ENCODE measurements around the gene AKT1. TPM values are rescaled to one million over a fixed set of nuclear protein-coding genes. Genes with fewer than 3 reads are reported as not detected.

AKT1 gene
- total and polyA plus RNA-seq, 4 donors = 30.6 to 192 (median 58.7) TPM

DNA sequence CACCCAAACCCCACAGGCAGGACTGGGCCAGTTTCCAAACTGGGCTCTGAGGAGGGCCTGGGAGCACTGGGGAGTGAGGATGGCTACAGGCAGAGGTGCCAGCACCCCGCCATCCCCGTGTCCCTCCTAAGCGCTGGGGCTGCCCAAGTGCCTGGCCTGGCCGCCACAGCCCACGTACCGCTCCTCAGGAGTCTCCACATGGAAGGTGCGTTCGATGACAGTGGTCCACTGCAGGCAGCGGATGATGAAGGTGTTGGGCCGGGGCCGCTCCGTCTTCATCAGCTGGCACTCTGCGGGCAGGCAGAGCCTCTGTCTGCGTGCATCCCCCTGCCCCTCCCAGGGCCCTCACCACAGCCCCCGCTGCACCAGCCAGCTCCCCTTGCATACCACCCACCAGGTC, 19.1 kb downstream of the AKT1 start:
- no peak overlapping the region for H3K27ac ChIP-seq (ENCODE audit: low read depth in 1 of 2, low read length in 2 of 2)
- no peak overlapping the region for H3K9ac ChIP-seq (ENCODE audit: low read depth in 1 of 2, low read length in 2 of 2)
- peaks cover 13 to 67% (median 27%) of the 10 kb centered on the region in 4 donors for H3K36me3 ChIP-seq (ENCODE audit: control insufficient read depth in 4 of 4, insufficient read depth in 3 of 4, low read depth in 1 of 4, low read length in 3 of 4)
- no peak overlapping the region for H3K4me3 ChIP-seq (ENCODE audit: low read depth in 1 of 3, low read length in 3 of 3)
- H3K4me1 ChIP-seq (ENCODE audit: control insufficient read depth in 4 of 4, insufficient read depth in 4 of 4, low read length in 3 of 4) = no peaks in the 10 kb centered on the region
- DNase-seq (ENCODE audit: low spot score) = no peak
- TF ChIP-seq SP1 (IDR thresholded peaks at IDR 0.05) = no peak
- no peak for TF ChIP-seq GABPA (IDR thresholded peaks at IDR 0.05 in 1 of 2, conservative IDR thresholded peaks at IDR 0.05 in 1 of 2)
- TF ChIP-seq, protein P1, sequence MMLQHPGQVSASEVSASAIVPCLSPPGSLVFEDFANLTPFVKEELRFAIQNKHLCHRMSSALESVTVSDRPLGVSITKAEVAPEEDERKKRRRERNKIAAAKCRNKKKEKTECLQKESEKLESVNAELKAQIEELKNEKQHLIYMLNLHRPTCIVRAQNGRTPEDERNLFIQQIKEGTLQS (IDR thresholded peaks at IDR 0.05) = no peak
- TF ChIP-seq NR2F2 (IDR thresholded peaks at IDR 0.05) = no peak
- TF ChIP-seq, protein P2, sequence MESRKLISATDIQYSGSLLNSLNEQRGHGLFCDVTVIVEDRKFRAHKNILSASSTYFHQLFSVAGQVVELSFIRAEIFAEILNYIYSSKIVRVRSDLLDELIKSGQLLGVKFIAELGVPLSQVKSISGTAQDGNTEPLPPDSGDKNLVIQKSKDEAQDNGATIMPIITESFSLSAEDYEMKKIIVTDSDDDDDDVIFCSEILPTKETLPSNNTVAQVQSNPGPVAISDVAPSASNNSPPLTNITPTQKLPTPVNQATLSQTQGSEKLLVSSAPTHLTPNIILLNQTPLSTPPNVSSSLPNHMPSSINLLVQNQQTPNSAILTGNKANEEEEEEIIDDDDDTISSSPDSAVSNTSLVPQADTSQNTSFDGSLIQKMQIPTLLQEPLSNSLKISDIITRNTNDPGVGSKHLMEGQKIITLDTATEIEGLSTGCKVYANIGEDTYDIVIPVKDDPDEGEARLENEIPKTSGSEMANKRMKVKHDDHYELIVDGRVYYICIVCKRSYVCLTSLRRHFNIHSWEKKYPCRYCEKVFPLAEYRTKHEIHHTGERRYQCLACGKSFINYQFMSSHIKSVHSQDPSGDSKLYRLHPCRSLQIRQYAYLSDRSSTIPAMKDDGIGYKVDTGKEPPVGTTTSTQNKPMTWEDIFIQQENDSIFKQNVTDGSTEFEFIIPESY (IDR thresholded peaks at IDR 0.05) = no peak
- no peak for TF ChIP-seq RAD21 (IDR thresholded peaks at IDR 0.05)
- TF ChIP-seq JUND (IDR thresholded peaks at IDR 0.05) = no peak
- TF ChIP-seq RXRA (IDR thresholded peaks at IDR 0.05) = no peak
- H3K27me3 ChIP-seq (ENCODE audit: control insufficient read depth in 4 of 4, insufficient read depth in 4 of 4, low read length in 3 of 4) = no peaks in the 10 kb centered on the region
- no peaks in the 10 kb centered on the region for H3K9me3 ChIP-seq (ENCODE audit: control insufficient read depth in 4 of 4, low read length in 3 of 4)
- WGBS = 97% methylated on average over 15 of the region's 15 CpGs

DNA sequence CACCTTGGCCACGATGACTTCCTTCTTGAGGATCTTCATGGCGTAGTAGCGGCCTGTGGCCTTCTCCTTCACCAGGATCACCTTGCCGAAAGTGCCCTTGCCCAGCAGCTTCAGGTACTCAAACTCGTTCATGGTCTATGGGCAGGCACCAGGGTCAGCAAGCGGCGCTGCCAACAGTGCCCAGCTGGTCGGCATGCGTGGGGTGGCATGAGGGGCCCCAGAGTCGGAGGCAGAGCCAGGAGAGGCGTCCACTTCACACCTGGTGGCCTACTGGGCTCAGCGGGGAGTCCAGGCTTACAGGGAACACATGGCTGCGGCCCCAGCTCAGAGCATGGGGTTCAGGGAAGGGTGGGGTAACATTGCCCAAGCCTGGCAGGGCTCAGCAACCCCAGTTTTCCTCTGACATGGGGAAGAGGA, 20.5 kb downstream of the AKT1 start:
- TF ChIP-seq, protein P3, sequence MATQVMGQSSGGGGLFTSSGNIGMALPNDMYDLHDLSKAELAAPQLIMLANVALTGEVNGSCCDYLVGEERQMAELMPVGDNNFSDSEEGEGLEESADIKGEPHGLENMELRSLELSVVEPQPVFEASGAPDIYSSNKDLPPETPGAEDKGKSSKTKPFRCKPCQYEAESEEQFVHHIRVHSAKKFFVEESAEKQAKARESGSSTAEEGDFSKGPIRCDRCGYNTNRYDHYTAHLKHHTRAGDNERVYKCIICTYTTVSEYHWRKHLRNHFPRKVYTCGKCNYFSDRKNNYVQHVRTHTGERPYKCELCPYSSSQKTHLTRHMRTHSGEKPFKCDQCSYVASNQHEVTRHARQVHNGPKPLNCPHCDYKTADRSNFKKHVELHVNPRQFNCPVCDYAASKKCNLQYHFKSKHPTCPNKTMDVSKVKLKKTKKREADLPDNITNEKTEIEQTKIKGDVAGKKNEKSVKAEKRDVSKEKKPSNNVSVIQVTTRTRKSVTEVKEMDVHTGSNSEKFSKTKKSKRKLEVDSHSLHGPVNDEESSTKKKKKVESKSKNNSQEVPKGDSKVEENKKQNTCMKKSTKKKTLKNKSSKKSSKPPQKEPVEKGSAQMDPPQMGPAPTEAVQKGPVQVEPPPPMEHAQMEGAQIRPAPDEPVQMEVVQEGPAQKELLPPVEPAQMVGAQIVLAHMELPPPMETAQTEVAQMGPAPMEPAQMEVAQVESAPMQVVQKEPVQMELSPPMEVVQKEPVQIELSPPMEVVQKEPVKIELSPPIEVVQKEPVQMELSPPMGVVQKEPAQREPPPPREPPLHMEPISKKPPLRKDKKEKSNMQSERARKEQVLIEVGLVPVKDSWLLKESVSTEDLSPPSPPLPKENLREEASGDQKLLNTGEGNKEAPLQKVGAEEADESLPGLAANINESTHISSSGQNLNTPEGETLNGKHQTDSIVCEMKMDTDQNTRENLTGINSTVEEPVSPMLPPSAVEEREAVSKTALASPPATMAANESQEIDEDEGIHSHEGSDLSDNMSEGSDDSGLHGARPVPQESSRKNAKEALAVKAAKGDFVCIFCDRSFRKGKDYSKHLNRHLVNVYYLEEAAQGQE (IDR thresholded peaks at IDR 0.05) = no peak
- H3K27ac ChIP-seq (ENCODE audit: low read depth in 1 of 2, low read length in 2 of 2) = no peak overlapping the region
- no peak overlapping the region for H3K4me3 ChIP-seq (ENCODE audit: low read depth in 1 of 3, low read length in 3 of 3)
- peaks cover 20 to 68% (median 28%) of the 10 kb centered on the region in 4 donors for H3K36me3 ChIP-seq (ENCODE audit: control insufficient read depth in 4 of 4, insufficient read depth in 3 of 4, low read depth in 1 of 4, low read length in 3 of 4)
- DNase-seq (ENCODE audit: low spot score) = no peak
- 94% methylated on average over 13 of the region's 13 CpGs for WGBS
- H3K9me3 ChIP-seq (ENCODE audit: control insufficient read depth in 4 of 4, low read length in 3 of 4) = no peaks in the 10 kb centered on the region
- H3K4me1 ChIP-seq (ENCODE audit: control insufficient read depth in 4 of 4, insufficient read depth in 4 of 4, low read length in 3 of 4) = no peaks in the 10 kb centered on the region
- H3K27me3 ChIP-seq (ENCODE audit: control insufficient read depth in 4 of 4, insufficient read depth in 4 of 4, low read length in 3 of 4) = no peaks in the 10 kb centered on the region
- no peak overlapping the region for H3K9ac ChIP-seq (ENCODE audit: low read depth in 1 of 2, low read length in 2 of 2)

DNA sequence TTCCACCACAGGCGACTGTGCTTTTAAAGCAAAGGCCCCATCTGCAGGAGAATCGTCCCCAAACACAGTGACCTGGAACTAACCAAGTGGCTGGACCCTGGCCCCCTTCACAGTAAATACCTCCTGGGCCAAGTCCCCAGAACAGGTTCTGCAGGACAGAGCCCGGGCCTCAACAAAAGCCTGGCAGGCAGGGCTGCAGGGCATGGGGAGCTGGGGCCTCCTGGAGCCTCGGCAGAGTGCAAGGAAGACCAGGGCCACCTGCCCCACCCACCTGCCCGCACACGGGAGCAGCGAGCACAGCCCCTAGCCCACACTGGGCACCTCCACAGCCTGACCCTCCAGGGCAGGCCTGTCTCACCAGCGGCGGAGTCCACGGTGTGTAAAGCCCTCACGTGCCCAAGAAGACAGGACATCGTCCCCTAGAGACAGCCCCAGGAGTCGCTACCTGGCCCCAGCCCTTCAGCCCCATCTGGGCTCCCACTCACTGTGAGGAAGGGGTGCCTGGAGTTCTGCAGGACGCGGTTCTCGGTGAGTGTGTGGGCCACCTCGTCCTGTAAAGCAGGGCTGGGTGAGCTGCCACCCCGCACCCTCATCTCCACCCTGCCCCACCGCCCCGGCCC, 21.0 kb downstream of the AKT1 start:
- Histone ChIP-seq H3K27me3 (ENCODE audit: control insufficient read depth in 4 of 4, insufficient read depth in 4 of 4, low read length in 3 of 4) (no peaks in the 10 kb centered on the region), H3K4me3 (ENCODE audit: low read depth in 1 of 3, low read length in 3 of 3) (no peak overlapping the region), H3K9ac (ENCODE audit: low read depth in 1 of 2, low read length in 2 of 2) (no peak overlapping the region), H3K27ac (ENCODE audit: low read depth in 1 of 2, low read length in 2 of 2) (no peak overlapping the region), H3K9me3 (ENCODE audit: control insufficient read depth in 4 of 4, low read length in 3 of 4) (no peaks in the 10 kb centered on the region), H3K36me3 (ENCODE audit: control insufficient read depth in 4 of 4, insufficient read depth in 3 of 4, low read depth in 1 of 4, low read length in 3 of 4) (peaks cover 20 to 64% (median 26%) of the 10 kb centered on the region in 4 donors), H3K4me1 (ENCODE audit: control insufficient read depth in 4 of 4, insufficient read depth in 4 of 4, low read length in 3 of 4) (peaks cover 0 to 2% (median 0%) of the 10 kb centered on the region in 4 donors)
- WGBS = 89% methylated on average over 20 of the region's 20 CpGs
- no peak for DNase-seq (ENCODE audit: low spot score)
- TF ChIP-seq, protein P4, sequence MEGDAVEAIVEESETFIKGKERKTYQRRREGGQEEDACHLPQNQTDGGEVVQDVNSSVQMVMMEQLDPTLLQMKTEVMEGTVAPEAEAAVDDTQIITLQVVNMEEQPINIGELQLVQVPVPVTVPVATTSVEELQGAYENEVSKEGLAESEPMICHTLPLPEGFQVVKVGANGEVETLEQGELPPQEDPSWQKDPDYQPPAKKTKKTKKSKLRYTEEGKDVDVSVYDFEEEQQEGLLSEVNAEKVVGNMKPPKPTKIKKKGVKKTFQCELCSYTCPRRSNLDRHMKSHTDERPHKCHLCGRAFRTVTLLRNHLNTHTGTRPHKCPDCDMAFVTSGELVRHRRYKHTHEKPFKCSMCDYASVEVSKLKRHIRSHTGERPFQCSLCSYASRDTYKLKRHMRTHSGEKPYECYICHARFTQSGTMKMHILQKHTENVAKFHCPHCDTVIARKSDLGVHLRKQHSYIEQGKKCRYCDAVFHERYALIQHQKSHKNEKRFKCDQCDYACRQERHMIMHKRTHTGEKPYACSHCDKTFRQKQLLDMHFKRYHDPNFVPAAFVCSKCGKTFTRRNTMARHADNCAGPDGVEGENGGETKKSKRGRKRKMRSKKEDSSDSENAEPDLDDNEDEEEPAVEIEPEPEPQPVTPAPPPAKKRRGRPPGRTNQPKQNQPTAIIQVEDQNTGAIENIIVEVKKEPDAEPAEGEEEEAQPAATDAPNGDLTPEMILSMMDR (IDR thresholded peaks at IDR 0.05; ENCODE audit: low read depth, low read length, missing input control) = no peak
- TF ChIP-seq, protein P1 (IDR thresholded peaks at IDR 0.05) = no peak
- no peak for TF ChIP-seq HNF4G (IDR thresholded peaks at IDR 0.05)
- TF ChIP-seq GABPA (IDR thresholded peaks at IDR 0.05 in 1 of 2, conservative IDR thresholded peaks at IDR 0.05 in 1 of 2) = no peak
- TF ChIP-seq, protein P3 (IDR thresholded peaks at IDR 0.05) = no peak
- TF ChIP-seq, protein P2 (IDR thresholded peaks at IDR 0.05) = no peak
- no peak for TF ChIP-seq SP1 (IDR thresholded peaks at IDR 0.05)

Data from liver (tissue), 9 donors.